Measurements from ENCODE around the gene METTL8. TPM values are rescaled to one million over a fixed set of nuclear protein-coding genes. Genes with fewer than 3 reads are reported as not detected.
"Not testable (repeated sequence)": the region's sequence is repeated elsewhere in the genome, so short reads cannot be mapped to it uniquely, and the experiment has no call there.

Gene METTL8
- total RNA-seq, 1 experiment from 2014 or later = 28.9 TPM

- 0 out of 2 replicates have a peak, but pooled peaks cover 2% of the 10 kb centered on the region for H3K36me3 ChIP-seq (replicated peaks; ENCODE audit: control insufficient read depth, insufficient read depth, low read length)
- no peaks in the 10 kb centered on the region for H3K27me3 ChIP-seq (ENCODE audit: control insufficient read depth, insufficient read depth, low read length)
- DNase-seq = no peak
- no peak overlapping the region for H3K4me3 ChIP-seq (ENCODE audit: insufficient read depth, low read depth, low read length)
Measured at GRCh38 chr2:171325886-171326585, 107.8 kb downstream of the METTL8 start.

GRCh38 chr2:171323971-171324528, 109.7 kb downstream of the METTL8 start:
- no peaks in the 10 kb centered on the region for H3K27me3 ChIP-seq (ENCODE audit: control insufficient read depth, insufficient read depth, low read length)
- H3K36me3 ChIP-seq (replicated peaks; ENCODE audit: control insufficient read depth, insufficient read depth, low read length) = 0 out of 2 replicates have a peak, but pooled peaks cover 2% of the 10 kb centered on the region
- no peak overlapping the region for H3K4me3 ChIP-seq (ENCODE audit: insufficient read depth, low read depth, low read length)
- no peak for DNase-seq

- H3K27me3 ChIP-seq (ENCODE audit: control insufficient read depth, insufficient read depth, low read length) = no peaks in the 10 kb centered on the region
- no peak for DNase-seq
- H3K36me3 ChIP-seq (replicated peaks; ENCODE audit: control insufficient read depth, insufficient read depth, low read length) = 0 out of 2 replicates have a peak, but pooled peaks cover 2% of the 10 kb centered on the region
- no peak overlapping the region for H3K4me3 ChIP-seq (ENCODE audit: insufficient read depth, low read depth, low read length)
Measured at GRCh38 chr2:171322928-171323327, 110.9 kb downstream of the METTL8 start.

- Histone ChIP-seq H3K36me3 (replicated peaks; ENCODE audit: control insufficient read depth, insufficient read depth, low read length) (0 out of 2 replicates have a peak, but pooled peaks cover 2% of the 10 kb centered on the region), H3K4me3 (ENCODE audit: insufficient read depth, low read depth, low read length) (no peak overlapping the region), H3K27me3 (ENCODE audit: control insufficient read depth, insufficient read depth, low read length) (no peaks in the 10 kb centered on the region)
- no peak for DNase-seq
Measured at GRCh38 chr2:171320731-171321130, 113.1 kb downstream of the METTL8 start.

- 0 out of 2 replicates have a peak, but pooled peaks cover 2% of the 10 kb centered on the region for H3K36me3 ChIP-seq (replicated peaks; ENCODE audit: control insufficient read depth, insufficient read depth, low read length)
- H3K27me3 ChIP-seq (ENCODE audit: control insufficient read depth, insufficient read depth, low read length) = no peaks in the 10 kb centered on the region
- H3K4me3 ChIP-seq (ENCODE audit: insufficient read depth, low read depth, low read length) = no peak overlapping the region
- DNase-seq = no peak
Measured at GRCh38 chr2:171320208-171320621, 113.6 kb downstream of the METTL8 start.

GRCh38 chr2:171319164-171319810, 114.5 kb downstream of the METTL8 start:
- no peak for DNase-seq
- Histone ChIP-seq H3K27me3 (ENCODE audit: control insufficient read depth, insufficient read depth, low read length) (no peaks in the 10 kb centered on the region), H3K36me3 (replicated peaks; ENCODE audit: control insufficient read depth, insufficient read depth, low read length) (0 out of 2 replicates have a peak, but pooled peaks cover 2% of the 10 kb centered on the region), H3K4me3 (ENCODE audit: insufficient read depth, low read depth, low read length) (no peak overlapping the region)

GRCh38 chr2:171318463-171318934, 115.3 kb downstream of the METTL8 start:
- Histone ChIP-seq H3K4me3 (ENCODE audit: insufficient read depth, low read depth, low read length) (no peak overlapping the region), H3K36me3 (replicated peaks; ENCODE audit: control insufficient read depth, insufficient read depth, low read length) (0 out of 2 replicates have a peak, but pooled peaks cover 2% of the 10 kb centered on the region), H3K27me3 (ENCODE audit: control insufficient read depth, insufficient read depth, low read length) (no peaks in the 10 kb centered on the region)
- DNase-seq = peak; percentile 22

GRCh38 chr2:171317492-171318125, 116.2 kb downstream of the METTL8 start:
- Histone ChIP-seq H3K27me3 (ENCODE audit: control insufficient read depth, insufficient read depth, low read length) (no peaks in the 10 kb centered on the region), H3K4me3 (ENCODE audit: insufficient read depth, low read depth, low read length) (no peak overlapping the region), H3K36me3 (replicated peaks; ENCODE audit: control insufficient read depth, insufficient read depth, low read length) (no peaks in the 10 kb centered on the region)
- DNase-seq = no peak

GRCh38 chr2:171316755-171317337, 116.9 kb downstream of the METTL8 start:
- Histone ChIP-seq H3K4me3 (ENCODE audit: insufficient read depth, low read depth, low read length) (no peak overlapping the region), H3K36me3 (replicated peaks; ENCODE audit: control insufficient read depth, insufficient read depth, low read length) (no peaks in the 10 kb centered on the region), H3K27me3 (ENCODE audit: control insufficient read depth, insufficient read depth, low read length) (no peaks in the 10 kb centered on the region)
- peak; percentile 19 for DNase-seq

- DNase-seq = peak; percentile 28
- Histone ChIP-seq H3K27me3 (ENCODE audit: control insufficient read depth, insufficient read depth, low read length) (no peaks in the 10 kb centered on the region), H3K4me3 (ENCODE audit: insufficient read depth, low read depth, low read length) (no peak overlapping the region), H3K36me3 (replicated peaks; ENCODE audit: control insufficient read depth, insufficient read depth, low read length) (no peaks in the 10 kb centered on the region)
Measured at GRCh38 chr2:171316220-171316619, 117.6 kb downstream of the METTL8 start.

- no peak for DNase-seq
- H3K36me3 ChIP-seq (replicated peaks; ENCODE audit: control insufficient read depth, insufficient read depth, low read length) = no peaks in the 10 kb centered on the region
- no peaks in the 10 kb centered on the region for H3K27me3 ChIP-seq (ENCODE audit: control insufficient read depth, insufficient read depth, low read length)
- no peak overlapping the region for H3K4me3 ChIP-seq (ENCODE audit: insufficient read depth, low read depth, low read length)
Measured at GRCh38 chr2:171315781-171316180, 118.0 kb downstream of the METTL8 start.

- not testable (repeated sequence) for H3K4me3 ChIP-seq (ENCODE audit: insufficient read depth, low read depth, low read length)
Measured at GRCh38 chr2:171312182-171312581, 121.6 kb downstream of the METTL8 start.

GRCh38 chr2:171311589-171311988, 122.2 kb downstream of the METTL8 start:
- H3K36me3 ChIP-seq (replicated peaks; ENCODE audit: control insufficient read depth, insufficient read depth, low read length); H3K27me3 ChIP-seq (ENCODE audit: control insufficient read depth, insufficient read depth, low read length); H3K4me3 ChIP-seq (ENCODE audit: insufficient read depth, low read depth, low read length): not testable (repeated sequence)

More at GRCh38 chr2:171312182-171312581, 121.6 kb downstream of the METTL8 start:
- DNase-seq; H3K27me3 ChIP-seq (ENCODE audit: control insufficient read depth, insufficient read depth, low read length); H3K36me3 ChIP-seq (replicated peaks; ENCODE audit: control insufficient read depth, insufficient read depth, low read length): not testable (repeated sequence)

GRCh38 chr2:171310889-171311288, 122.9 kb downstream of the METTL8 start:
- Histone ChIP-seq H3K36me3 (replicated peaks; ENCODE audit: control insufficient read depth, insufficient read depth, low read length) (no peaks in the 10 kb centered on the region), H3K27me3 (ENCODE audit: control insufficient read depth, insufficient read depth, low read length) (no peaks in the 10 kb centered on the region), H3K4me3 (ENCODE audit: insufficient read depth, low read depth, low read length) (no peak overlapping the region)
- no peak for DNase-seq

More at GRCh38 chr2:171311589-171311988, 122.2 kb downstream of the METTL8 start:
- DNase-seq = not testable (repeated sequence)
